ENCODE measurements around the gene GGACT.
"Not testable (repeated sequence)": the region's sequence is repeated elsewhere in the genome, so short reads cannot be mapped to it uniquely, and the experiment has no call there.

Gene GGACT

GRCh38 chr13:100528353-100528752, 60.2 kb downstream of the GGACT start:
- DNase-seq = no peak

GRCh38 chr13:100527644-100528043, 60.9 kb downstream of the GGACT start:
- DNase-seq = no peak

- no peak for DNase-seq
These were observed 62.1 kb downstream of the GGACT start for GRCh38 chr13:100526318-100527000.

GRCh38 chr13:100525453-100526317, 62.9 kb downstream of the GGACT start:
- DNase-seq = no peak

GRCh38 chr13:100524688-100525087, 63.9 kb downstream of the GGACT start:
- not testable (repeated sequence) for DNase-seq

GRCh38 chr13:100523981-100524386, 64.6 kb downstream of the GGACT start:
- DNase-seq = no peak

- no peak for DNase-seq
These were observed 65.2 kb downstream of the GGACT start for GRCh38 chr13:100523411-100523810.

- no peak for DNase-seq
These were observed 65.8 kb downstream of the GGACT start for GRCh38 chr13:100522618-100523309.

- no peak for DNase-seq
These were observed 66.6 kb downstream of the GGACT start for GRCh38 chr13:100521851-100522617.

- no peak for DNase-seq
These were observed 67.4 kb downstream of the GGACT start for GRCh38 chr13:100520936-100521850.

GRCh38 chr13:100519626-100520025, 69.0 kb downstream of the GGACT start:
- DNase-seq = no peak

GRCh38 chr13:100518394-100519062, 70.1 kb downstream of the GGACT start:
- DNase-seq = no peak

- no peak for DNase-seq
These were observed 70.9 kb downstream of the GGACT start for GRCh38 chr13:100517728-100518127.

GRCh38 chr13:100517135-100517534, 71.5 kb downstream of the GGACT start:
- no peak for DNase-seq

GRCh38 chr13:100515410-100515800, 73.2 kb downstream of the GGACT start:
- no peak for DNase-seq

GRCh38 chr13:100514788-100515409, 73.7 kb downstream of the GGACT start:
- DNase-seq = peak; percentile 10

- no peak for DNase-seq
These were observed 74.5 kb downstream of the GGACT start for GRCh38 chr13:100513987-100514670.

- no peak for DNase-seq
These were observed 75.4 kb downstream of the GGACT start for GRCh38 chr13:100513171-100513570.

GRCh38 chr13:100512422-100512821, 76.2 kb downstream of the GGACT start:
- no peak for DNase-seq

- DNase-seq = no peak
These were observed 77.1 kb downstream of the GGACT start for GRCh38 chr13:100511466-100511865.

All from GOT3 (cell line).